GM13976 (cell line): ENCODE measurements around the gene SLC1A6.
A peak's percentile ranks its signal among the peaks of the same experiment; 100 is the strongest.
"Not testable (repeated sequence)": the region's sequence is repeated elsewhere in the genome, so short reads cannot be mapped to it uniquely, and the experiment has no call there.

ENCODE experiments used
- DNase-seq: peaks from one replicate; pipeline ENCODE4 v3.0.0; 2012; ENCODE audit warnings: low spot score
- in situ Hi-C: fragments of 300-500 bp; cut with MboI; formaldehyde crosslinking; loops from one replicate; pipeline ENCODE4 v1.12.0; 2022; ENCODE audit warnings: low sequenced_read_pairs, mixed read lengths, inconsistent platforms; ENCODE audit not compliant: unreplicated experiment
- TF ChIP-seq, protein P1 (sequence below): IDR thresholded peaks from 2 replicates; pipeline ENCODE4 v1.5.1; 2012; ENCODE audit warnings: borderline replicate concordance, mild to moderate bottlenecking; ENCODE audit not compliant: insufficient read depth; ENCODE audit errors: extremely low read depth, missing control alignments, control extremely low read depth

The SLC1A6 gene

DNA sequence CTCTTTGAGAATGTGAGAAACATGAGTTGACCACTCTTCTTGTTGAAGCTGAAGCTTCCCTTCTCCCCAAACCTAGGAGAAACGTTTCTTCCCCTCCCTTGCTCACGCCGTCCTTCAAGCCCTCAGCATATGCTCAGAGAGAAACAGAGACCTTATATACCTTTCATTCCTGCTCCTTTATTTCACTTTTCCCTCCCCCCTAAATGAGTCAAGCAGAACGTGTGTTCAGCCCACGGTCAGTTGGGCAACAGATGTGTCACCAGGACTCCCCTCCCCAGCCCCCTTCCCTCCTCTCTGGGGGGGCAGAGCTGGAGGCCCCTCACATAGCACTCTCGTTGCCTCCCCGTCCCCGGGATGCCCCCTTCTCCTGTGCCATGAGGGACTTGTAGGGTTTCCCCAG, 29.8 kb downstream of the SLC1A6 start:
- TF ChIP-seq, protein P1, sequence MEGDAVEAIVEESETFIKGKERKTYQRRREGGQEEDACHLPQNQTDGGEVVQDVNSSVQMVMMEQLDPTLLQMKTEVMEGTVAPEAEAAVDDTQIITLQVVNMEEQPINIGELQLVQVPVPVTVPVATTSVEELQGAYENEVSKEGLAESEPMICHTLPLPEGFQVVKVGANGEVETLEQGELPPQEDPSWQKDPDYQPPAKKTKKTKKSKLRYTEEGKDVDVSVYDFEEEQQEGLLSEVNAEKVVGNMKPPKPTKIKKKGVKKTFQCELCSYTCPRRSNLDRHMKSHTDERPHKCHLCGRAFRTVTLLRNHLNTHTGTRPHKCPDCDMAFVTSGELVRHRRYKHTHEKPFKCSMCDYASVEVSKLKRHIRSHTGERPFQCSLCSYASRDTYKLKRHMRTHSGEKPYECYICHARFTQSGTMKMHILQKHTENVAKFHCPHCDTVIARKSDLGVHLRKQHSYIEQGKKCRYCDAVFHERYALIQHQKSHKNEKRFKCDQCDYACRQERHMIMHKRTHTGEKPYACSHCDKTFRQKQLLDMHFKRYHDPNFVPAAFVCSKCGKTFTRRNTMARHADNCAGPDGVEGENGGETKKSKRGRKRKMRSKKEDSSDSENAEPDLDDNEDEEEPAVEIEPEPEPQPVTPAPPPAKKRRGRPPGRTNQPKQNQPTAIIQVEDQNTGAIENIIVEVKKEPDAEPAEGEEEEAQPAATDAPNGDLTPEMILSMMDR: no peak
- in situ Hi-C loops: no loop called here
- no peak for DNase-seq

DNA sequence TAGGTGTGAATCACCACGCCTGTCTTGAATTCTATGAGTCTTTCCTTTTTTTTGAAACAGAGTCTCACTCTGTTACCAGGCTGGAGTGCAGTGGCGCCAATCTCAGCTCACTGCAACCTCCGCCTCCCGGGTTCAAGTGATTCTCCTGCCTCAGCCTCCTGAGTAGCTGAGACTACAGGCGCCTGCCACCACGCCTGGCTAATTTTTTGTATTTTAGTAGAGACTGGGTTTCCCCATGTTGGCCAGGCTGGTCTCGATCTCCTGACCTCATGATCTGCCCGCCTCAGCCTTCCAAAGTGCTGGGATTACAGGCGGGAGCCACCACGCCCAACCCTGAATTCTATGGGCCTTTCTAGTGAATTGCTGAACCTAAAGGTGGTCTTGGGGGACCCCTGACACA, 30.3 kb downstream of the SLC1A6 start:
- DNase-seq, in situ Hi-C loops: not testable (repeated sequence)

DNA sequence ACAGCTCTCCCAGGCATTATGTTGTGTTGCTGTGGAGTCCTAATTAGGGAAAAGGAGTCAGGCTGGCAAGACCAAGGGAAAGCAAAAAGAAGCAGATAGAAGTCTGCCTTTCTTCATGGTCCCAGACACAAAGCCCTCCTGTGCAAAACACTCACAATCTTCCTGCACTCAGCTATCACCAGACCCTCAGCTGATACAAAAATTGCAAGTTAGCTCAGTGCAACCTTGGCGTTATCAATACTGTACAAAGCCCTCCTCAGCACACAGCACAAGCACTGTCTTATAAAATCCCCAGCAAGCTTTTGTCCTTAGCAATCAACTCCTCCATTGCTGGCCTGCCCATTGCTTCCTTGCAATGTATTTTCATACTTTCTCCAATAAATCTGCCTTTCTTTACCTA, 35.2 kb downstream of the SLC1A6 start:
- in situ Hi-C loops: no loop called here
- TF ChIP-seq, protein P1: no peak

DNA sequence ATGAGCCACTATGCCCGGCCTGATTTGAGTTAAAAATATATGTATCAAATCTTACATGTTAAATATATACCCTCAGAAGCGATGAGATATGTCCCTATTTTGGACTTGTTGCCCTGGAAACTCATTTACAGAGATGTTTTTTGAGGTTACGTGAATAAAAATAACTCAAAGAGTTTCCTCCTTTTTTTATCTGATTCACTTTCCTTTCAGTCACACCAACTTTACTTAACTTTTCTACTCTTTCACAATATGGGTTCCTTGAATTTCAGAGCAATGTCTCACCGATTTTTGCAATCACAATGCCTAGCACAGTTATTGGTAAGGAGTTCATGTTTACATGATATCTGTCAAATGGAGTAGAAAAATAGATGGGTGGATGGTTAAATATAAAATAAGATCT, 36.1 kb downstream of the SLC1A6 start:
- in situ Hi-C loops: no loop called here
- DNase-seq: peak; percentile 64
- TF ChIP-seq, protein P1: no peak

More for the DNA sequence above, 35.2 kb downstream of the SLC1A6 start:
- DNase-seq: no peak

DNA sequence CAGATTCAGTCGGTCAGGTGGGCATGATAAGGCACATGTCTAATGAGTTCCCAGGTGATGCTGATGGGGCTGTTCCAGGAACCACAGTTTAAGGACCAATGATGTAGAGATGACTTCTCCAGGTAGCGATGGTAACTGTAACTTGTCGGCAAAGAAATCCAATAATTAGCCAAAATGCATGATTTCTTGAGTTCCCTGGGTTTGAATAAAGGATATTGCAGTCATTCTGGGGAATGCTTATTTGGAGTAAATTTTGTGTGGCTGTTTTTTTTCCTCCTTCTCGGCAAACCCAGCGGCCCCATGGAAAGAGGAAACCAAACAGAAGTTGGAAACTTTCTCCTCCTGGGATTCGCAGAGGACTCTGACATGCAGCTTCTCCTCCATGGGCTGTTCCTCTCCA, 38.5 kb downstream of the SLC1A6 start, which contains the start of gene OR7C2:
Gene OR7C2 (plus strand): TSS at position 301 of the 400 bp plus-strand sequence. CDS start 0 bp downstream, at position 301.
- in situ Hi-C loops: no loop called here
- no peak for DNase-seq
- TF ChIP-seq, protein P1: no peak

DNA sequence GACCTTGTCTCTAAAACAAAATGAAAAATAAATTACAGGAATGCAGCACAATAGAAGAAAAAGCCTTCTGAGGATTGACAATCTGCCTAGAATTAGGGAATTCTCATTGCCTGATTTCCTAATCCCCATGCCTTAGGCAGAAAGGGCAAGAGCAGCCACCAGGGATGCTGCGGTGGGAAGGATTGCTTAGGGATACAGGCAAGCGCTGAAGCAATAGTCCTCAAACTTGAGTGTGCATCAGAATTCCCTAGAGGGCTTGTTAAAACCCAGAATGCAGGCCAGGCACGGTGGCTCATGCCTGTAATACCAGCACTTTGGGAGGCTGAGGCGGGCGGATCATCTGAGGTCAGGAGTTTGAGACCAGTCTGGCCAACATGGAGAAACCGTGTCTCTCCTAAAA, 39.4 kb downstream of the SLC1A6 start:
- in situ Hi-C loops: no loop called here
- TF ChIP-seq, protein P1: no peak
- no peak for DNase-seq

DNA sequence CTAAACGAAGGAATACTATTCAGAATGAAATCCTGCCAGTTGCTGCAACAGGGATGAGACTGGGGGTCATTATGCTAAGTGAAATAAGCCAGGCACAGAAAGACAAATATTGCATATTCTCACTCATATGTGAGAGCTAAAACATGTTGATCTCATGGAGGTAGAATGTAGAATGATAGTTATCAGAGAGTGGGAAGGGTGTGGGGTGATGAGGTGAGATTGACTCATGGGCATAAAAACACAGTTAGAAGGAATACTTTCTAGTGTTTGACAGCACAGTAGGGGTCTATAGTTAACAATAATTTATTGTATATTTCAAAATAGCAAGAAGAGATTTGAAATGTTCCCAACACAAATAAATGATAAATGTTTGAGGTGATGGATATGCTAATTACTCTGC, 46.2 kb downstream of the SLC1A6 start:
- TF ChIP-seq, protein P1: no peak
- in situ Hi-C loops: no loop called here
- DNase-seq: no peak
